Measurements from ENCODE around the gene ORAI1.

- TF ChIP-seq CTCF (CRISPR knock-in tag; IDR thresholded peaks at IDR 0.05) (no peak), ZNF713 (CRISPR knock-in tag; IDR thresholded peaks at IDR 0.05) (no peak)
These were observed 23.6 kb downstream of the ORAI1 start for GRCh38 chr12:121649819-121650353.
